Prostate gland (tissue), 2 donors: ENCODE data around the gene LTK.

Source experiments
- POLR2A ChIP-seq: fragments of 450-650 bp; IDR thresholded peaks from one replicate; pipeline ENCODE4 v1.6.1; 2016; ENCODE audit warnings: antibody characterized with exemption, mild to moderate bottlenecking
- POLR2AphosphoS5 ChIP-seq: sonication (generic); formaldehyde crosslinking; IDR thresholded peaks from one replicate; pipeline ENCODE4 v1.6.1; 2017; ENCODE audit warnings: antibody characterized with exemption
- TF ChIP-seq, protein P1 (sequence below), 4 experiments: fragments of 200-600 bp in 2 of 4; fragments of 450-650 bp in 2 of 4; sonication (generic) in 2 of 4; IDR thresholded peaks; 1 replicate in 3 of 4; 2 replicates in 1 of 4; pipeline ENCODE4 v1.5.1; 2016 to 2019; ENCODE audit warnings: antibody characterized with exemption in 4 of 4, mild to moderate bottlenecking in 2 of 4, moderate library complexity in 2 of 4

DNA sequence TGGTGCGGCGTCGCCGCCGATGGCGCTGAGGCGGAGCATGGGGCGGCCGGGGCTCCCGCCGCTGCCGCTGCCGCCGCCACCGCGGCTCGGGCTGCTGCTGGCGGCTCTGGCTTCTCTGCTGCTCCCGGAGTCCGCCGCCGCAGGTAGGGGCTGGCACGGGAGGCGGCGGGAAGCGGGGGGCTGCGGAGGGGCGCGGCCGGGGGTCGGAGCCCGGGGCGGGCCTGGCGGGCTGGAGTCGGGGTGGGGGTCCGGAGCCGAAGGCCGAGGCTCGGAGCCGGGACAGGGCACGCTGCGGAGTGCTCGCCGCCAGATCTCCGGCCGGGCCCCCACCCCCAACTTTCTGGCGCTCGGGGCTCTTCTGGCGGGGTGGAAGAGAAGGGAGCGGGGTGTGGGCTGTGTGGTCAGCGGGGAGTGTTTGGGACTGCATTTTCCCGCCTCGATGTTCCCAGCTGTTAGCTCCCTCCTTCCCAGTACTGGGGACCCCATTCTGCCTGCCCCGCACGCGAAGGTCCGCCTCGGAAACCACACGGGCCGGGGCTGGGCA lies 45.7 kb upstream of the LTK start:
- TF ChIP-seq POLR2A (no peak), POLR2AphosphoS5 (no peak)
- TF ChIP-seq, protein P1, sequence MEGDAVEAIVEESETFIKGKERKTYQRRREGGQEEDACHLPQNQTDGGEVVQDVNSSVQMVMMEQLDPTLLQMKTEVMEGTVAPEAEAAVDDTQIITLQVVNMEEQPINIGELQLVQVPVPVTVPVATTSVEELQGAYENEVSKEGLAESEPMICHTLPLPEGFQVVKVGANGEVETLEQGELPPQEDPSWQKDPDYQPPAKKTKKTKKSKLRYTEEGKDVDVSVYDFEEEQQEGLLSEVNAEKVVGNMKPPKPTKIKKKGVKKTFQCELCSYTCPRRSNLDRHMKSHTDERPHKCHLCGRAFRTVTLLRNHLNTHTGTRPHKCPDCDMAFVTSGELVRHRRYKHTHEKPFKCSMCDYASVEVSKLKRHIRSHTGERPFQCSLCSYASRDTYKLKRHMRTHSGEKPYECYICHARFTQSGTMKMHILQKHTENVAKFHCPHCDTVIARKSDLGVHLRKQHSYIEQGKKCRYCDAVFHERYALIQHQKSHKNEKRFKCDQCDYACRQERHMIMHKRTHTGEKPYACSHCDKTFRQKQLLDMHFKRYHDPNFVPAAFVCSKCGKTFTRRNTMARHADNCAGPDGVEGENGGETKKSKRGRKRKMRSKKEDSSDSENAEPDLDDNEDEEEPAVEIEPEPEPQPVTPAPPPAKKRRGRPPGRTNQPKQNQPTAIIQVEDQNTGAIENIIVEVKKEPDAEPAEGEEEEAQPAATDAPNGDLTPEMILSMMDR (IDR thresholded peaks at IDR 0.05): no peak
